GM19395 (cell line): ENCODE results near the gene C1QL1.

ENCODE experiments used
- ATAC-seq: cut with Tn5 transposase; IDR thresholded peaks from one replicate; pipeline ENCODE4 v1.9.1; 2021; ENCODE audit warnings: mild to moderate bottlenecking, moderate library complexity; ENCODE audit not compliant: unreplicated experiment

The C1QL1 gene

DNA sequence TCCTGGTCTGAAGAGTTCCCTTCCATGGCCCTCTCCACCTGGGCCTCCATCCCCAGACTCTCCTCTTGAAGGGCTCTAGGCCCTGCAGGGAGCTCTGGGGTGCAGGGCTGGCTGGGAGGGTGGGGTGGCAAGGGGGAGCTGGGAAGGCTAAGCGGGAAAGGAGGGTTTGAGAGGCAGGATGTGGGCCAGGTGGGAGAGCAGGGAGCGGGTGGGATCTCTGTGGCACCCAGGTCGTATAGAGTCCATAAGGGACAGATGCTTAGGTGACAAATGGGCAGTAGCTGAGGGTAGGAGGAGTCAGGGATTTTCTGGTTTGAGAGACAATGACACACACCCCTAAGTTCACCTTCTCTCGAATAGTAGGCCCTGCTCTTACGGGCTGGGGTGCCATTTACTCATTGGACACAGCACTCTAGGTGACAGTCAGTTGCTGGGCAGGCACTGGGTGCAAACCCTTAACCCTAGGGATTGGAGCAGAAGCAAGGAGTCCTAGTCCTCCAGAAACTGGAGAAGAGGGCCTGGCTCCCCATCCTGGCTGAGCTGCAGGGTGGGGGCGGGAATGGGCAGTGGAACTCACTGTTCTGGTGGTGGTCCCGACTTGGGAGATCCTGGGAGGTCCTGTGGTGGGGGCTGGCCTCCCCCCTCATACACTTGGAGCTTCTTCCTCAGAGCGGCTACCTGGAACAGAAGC lies 35.9 kb downstream of the C1QL1 start:
- ATAC-seq: no peak

DNA sequence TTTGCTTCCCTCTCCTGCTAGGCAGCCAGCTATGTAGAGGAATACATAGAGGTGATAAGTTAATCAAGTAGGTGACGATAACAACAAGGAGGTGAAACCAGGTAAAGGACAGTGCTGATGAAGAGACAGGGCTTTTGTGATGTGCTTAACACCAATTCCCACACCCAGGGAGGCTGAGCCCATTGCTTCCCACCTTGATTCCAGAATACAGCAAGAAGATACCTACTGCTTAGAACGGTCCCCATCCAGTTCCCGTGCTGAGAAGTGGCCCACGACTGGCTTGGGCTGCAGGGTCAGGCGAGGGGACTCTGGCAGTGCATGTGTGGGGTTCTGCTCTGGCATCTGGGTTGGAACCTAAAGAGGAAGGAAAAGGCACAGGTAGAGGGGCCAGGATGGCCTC lies 36.7 kb downstream of the C1QL1 start:
- no peak for ATAC-seq

DNA sequence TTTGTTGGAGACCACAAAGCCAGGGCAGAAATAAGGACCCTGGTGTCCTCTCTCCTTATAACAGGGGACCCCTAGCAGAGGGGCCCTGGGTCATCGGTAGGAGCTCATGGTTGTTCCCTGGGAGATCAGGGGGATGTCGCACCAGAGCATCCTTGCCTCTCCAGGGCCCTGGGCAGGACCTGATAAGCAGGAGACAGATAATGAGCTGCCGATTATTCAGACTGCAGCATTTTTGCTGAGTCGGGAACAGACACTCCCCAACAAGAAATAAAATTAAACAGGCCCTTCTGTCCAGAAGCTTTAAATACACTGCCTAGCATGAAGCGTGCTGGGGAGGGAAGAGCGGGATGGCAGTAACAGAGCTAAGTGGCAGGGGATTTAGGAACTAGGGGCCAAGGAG lies 37.4 kb downstream of the C1QL1 start:
- ATAC-seq: no peak

DNA sequence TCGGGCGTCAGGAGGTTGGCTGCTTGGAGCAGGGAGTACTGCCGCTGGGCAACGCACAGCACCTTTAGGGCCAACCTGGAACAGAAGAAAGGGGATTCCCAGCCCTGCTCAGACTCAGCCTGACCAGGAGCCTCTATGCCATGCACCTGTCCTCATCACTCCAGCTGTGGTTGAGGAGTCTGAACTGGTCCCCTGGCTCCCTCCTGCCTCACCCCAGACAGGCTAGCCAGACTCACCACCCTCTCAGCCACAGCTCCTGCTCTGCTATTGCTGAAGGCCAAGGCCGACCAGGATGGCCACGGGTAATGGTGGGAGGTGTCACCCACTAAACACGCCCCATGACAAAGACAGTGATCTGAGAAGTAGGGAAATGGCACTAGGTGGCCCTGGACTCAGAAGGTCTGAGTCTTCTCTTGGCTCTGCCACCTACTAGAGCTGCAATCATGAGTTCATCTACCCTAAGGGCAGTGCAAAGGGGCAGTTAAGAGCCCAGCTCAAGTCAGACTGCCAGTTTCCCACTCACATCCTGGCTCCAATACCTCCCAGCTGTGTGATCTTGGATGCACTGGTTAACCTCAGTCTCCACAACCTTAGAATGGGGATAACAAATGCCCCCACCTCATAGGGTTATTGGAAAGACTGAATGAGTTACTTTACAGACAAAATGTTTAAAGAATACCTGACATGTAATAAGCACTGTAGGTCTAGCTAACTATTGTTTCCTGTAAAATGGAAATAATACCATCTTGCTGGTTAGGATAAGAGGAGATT lies 39.0 kb downstream of the C1QL1 start:
- ATAC-seq: no peak

DNA sequence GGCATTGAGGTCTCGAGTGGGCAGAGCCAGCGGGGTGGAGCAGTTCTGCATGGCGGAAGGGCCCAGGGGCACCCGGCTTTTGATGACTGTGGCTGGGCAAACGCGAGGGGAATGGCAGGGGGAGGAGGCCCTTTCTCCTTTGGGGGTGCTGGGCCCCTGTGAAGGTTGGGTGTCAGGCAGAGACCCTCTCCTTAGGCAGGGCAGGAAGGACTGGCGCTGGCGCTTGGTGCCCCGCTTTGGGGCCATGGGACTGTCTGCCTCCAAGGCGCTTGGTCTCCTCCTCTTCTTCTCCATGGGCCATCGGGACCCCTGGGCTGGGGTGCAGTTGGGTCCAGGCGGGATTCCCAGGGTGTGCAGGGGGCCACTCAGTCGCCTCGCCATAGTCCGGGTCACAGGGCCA lies 40.0 kb downstream of the C1QL1 start:
- ATAC-seq: no peak

DNA sequence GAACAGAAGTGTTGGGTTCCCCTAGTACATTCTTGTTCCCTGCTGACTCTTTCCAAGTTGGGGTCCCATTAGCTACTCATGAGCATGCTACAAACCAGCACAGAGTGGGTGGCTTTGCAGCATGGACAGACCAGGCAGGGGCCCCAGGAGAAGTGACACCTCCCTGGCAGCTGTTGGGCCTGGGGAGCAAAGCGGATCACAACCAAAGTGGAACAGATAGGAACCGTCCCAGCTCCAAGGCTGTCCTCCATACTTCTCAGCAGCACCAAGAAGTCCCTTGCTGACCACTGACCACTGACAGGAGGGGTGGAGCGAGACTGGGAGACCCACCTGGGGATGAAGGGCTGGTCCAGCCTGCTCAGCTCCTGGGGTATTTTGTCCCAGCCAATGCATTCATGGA lies 40.4 kb downstream of the C1QL1 start:
- no peak for ATAC-seq

DNA sequence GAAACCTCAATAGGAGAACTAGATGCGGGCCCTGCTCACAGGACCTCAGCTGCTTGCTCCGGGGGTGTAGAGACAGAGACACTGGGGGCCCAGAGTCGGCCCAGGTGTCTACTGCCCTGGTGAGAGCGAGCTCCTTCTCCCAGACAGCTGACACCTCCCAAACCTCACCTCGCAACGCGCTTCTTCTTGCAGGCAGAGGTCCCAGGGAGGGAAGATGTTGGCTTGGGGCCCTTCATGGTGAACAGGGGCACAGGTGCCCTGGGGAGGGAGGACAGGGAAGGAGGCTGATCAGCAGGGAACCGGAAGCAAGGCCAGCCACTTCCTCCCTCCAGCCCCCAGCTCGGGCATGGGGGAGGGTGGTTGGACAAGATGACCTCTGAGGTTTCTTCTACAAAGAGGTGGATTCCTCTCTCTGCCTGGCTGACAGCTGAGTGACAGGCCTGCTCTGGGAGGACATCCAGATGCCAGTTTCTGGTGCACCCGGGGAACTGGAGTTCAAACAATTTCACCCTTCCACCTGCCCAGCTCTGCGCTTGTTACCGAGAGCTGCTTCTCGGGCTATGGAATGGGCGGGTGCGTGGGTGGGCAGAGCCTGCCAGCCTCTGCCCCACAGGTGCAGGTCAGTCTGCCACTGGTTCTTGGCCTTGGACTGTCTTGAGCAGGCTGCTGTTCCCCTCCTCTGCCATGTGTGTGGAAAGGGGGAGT lies 41.1 kb downstream of the C1QL1 start:
- no peak for ATAC-seq

DNA sequence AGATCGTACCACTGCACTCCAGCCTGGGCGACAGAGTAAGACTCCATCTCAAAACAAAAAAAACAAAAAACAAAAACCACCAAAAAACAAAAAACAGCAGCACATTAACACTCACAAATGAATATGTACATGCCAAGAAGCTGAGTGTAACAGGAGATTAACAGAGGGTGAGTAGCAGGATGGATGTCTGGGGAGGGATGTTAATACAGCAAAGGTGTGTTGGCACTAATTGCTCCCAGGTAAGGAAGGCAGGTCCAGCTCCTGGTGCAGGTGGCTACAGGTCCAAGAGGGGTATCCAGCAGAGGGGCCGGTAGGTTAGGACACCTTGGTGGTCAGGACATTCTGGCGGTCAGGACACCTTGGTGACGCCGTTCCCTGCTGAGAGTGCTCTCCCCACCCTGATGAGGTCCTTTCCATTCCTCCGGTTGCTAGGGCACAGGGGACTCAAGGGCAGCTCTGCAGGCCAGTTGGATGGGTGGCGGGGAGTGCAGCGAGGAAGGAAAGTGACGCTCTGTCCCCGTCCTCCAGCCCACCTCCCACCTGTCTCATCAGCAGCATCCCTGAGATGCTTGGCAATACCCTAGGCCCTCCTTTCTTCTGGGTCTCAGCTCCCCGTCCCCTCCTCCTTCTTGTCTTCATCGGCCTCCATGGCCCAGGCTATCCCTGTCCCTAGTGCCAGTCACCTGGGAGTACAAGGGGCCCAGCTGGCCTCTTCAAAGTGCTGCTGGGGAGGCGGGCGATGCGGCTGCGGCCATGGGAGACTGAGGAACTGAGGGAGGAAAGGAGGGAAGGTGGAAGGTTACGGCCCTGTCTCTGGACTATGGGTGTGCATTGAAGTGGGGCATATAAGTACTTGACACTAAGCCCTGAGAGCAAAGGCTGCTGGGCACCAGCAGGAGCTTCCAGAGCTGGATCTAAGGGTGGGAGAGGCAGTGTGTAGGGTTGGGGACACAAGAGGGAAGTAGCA lies 42.1 kb downstream of the C1QL1 start:
- ATAC-seq: no peak

DNA sequence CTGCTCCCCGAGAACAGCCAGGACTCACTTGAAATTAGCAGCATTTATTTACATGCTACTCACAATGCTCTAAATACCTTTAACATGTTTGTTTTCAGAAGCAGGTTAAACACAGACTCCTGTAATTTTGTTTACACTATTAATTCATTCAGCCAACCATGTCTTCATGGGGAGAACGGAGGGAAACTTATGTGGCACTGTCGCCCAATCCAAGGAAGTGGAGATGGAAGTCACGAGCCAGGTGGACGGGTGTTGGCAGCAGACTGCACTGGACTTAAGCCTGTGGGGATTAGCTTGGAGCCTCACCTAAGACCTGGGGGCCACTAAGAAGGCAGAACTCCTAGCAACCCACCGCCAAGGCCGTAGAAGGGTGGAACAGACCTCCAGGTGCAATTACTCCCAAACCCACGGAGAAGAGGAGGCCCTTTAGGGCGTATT lies 44.0 kb downstream of the C1QL1 start:
- no peak for ATAC-seq

DNA sequence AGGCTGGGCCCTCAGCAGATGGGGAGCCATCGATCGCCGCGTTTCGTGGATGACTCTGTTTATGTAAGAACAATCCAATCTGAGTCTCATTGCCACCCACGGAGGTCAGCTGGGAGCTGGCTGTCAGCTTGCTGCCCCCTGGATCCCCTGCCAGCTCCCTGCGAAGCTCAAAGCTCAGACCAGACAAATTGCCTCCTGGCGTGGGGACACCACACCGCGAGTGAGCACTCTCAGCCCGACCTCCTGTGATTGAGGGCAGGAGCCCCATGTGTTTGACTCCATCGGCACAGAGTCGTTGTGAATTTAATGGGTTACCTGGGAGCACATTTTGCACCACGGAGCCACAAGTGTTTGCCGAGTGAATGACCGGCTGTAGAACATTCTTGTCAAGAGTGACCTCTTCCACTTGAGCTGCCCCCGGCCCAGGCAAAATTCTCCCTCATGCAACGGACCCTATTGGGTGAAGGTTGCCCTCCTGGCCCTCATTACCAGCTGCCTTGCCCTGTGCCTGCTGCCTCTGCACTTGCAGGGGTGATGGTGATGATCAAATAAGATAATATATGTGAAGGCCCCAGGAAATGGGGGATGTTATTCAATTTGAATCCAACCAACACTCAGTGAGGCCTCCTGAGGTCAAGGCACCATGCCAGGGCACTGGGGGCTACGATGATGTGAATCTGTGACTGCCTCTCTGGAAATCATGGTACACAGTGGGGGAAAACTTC lies 45.2 kb downstream of the C1QL1 start:
- ATAC-seq: no peak

DNA sequence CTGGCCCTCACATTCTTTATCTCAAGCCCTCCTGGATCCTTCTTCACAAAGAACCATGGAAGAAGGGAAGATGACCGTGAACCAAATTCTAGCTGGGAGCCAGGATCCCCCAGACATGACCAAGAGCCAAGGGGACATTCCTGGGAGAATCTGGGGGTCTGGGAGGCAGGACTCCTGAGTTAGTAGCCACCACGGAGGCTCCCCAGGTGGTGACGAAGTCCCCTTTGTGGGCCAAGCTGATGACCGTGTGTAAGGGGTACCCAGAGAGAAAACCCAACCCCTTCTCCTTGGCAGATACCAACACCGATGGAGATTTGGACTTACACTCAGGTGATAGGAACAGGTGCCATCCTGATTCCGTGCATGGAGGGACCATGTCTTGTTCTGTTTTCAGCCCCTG lies 46.0 kb downstream of the C1QL1 start:
- no peak for ATAC-seq

DNA sequence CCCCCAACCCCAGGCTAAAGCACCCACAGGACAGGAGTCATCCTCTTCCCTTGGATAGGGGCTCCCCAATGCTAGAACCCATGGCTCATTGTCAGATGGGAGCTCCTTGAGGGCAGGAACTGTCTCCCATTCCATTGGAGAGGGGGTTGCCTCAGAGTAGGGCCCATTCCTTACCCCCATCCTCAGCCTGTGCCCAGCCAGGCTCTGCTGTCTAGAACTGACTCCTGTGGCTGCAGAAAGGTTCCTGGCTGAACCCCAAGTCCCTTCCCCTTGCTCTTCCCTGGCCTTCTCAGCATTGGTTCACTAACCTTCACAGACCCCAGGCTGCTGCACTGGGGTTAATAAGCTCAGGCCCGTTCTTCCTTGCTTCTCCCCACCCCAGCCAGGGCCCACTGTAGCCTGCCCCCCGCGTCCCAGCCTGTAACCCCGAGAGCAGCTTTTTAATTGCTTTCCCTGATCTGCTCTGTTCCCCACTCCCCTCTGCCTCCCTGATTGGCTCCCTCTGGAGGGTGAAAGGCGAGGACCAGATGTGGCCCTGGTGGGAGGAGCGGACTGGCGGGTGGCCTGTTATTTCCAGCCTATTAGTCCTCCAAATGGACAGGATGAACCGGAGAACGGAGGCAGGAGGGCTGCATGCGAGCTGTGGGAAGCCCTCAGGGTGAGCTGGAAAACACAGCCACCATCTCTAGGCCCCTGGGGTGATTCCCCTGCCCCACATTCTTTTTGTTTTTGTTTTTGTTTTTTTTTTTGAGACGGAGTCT lies 46.8 kb downstream of the C1QL1 start:
- no peak for ATAC-seq

DNA sequence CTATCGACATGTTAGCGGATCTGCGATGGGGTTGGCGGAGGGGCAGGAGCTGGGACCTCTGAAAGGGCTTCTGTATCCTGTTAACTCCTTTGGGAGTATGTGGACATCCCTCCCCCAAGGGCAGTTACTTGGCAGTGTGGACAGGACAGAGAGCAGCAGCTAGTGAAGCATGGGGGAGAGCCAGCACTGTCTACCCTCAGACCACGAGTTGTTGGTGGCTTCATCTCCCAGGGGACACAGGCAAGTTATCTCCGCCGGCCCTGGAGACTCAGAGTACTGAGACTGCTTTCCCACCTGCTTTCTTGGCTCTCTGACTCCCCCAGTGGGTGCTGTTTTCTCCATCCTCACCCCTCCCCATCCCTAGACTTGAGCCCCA lies 47.5 kb downstream of the C1QL1 start:
- no peak for ATAC-seq

DNA sequence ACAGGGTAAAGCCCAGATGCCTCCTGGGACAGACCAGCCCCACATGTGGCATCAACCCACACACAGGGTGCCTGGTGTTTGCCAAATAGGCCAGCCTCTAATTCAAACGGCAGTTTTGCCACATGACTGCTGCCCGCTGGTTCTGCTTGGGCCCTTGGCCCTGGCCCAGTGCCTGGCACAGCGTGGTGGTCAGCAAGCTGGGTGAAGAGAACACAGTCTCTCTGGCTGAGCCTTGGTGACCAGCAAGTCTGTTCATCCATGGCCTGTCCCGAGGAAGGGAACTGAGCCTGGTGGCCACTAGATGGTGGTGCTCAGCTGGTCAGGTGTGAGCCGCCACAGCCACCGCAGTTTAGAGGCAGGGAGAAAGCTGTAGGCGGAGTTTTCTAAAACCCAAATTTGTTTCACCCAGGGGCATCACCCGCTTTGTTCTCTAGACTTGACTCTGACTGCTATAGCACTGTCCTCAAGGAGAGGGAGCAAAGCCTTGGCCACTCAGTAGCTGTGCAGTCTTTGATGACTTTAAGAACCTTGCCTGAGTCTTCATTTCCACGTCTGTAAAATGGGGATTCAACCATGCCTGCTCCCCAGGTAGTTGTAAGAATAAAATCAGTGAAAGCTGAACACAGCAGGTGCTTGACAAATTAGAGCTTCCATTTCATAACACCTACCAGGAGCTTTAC lies 48.1 kb downstream of the C1QL1 start:
- ATAC-seq: no peak

DNA sequence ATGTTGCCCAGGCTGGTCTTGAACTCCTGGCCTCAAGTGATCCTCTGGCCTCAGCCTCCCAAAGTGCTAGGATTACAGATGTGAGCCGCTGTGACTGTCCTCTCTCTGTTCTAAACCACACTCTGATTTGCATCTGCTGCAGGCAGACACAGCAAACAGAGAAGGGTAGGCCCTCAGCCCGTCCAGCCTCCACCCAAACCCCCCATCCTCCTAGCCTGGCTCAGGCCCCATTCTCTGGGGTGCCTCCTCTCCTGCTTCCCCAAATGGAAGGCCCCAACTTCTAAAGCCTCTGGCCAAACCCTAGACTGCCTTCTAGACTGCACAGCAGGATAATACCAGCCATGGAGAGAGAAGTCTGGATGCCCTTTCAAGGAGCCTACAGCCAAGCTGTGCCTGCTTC lies 48.7 kb downstream of the C1QL1 start:
- ATAC-seq: no peak

DNA sequence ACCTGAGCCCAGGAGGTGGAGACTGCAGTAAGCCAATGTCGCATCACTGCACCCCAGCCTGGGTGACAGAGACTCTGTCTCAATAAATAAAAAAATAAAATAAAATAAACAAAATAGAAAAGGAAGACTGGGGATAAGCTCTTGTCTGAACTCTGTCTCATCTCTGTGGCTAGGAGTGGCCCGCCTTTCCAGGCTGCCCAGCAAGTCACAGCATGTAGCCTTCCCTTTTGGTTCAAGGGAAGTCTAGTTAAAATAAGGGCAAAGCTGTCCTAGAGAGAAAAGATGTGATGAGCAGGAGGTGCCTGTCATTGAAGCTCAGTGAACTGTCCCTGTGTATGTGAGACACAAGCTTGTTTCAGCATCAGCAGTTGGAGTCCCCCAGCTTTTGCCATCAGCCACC lies 50.1 kb downstream of the C1QL1 start:
- ATAC-seq: no peak

DNA sequence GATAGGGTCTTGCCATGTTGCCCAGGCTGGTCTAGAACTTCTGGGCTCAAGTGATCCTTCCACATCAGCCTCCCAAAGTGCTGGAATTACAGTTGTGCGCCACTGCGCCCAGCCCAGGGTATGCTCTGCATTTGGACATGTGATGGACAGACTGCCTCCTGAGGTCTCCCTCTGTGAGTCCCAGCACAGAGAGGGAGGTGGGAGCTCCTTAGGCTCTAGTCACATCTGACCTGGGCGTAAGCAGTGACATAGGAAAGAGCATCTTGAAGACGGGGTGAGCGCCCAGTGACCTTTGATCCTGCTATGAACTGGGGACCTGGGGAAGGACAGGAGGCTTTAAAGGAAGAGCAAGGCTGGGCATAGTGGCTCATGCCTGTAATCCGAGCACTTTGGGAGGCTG lies 50.6 kb downstream of the C1QL1 start:
- ATAC-seq: no peak

DNA sequence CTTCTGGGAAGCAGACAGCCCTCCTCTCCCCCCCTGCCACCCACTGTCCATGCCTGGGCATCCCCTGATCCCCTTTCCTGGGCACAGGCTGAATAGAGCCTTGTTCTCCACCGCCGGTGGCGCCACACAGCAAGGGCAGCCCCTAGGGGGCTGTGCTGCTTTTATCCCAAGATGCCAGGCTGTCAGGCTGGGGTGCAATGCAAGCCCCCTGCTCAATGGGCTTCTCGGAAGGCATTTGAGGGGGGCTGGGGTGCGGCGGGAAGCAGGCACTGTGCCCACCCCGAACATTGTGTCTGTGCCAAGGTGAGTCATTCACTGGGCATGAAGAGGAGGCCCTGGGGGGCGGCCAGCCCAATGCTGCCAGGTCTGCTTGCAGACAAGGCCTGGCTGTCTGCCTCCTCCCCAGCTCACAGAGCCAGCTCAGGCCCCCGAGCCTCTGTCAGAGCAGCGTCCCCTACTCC lies 51.3 kb downstream of the C1QL1 start:
- no peak for ATAC-seq
